Measurements from ENCODE around the gene BLACAT1.
"Not testable (repeated sequence)": the region's sequence is repeated elsewhere in the genome, so short reads cannot be mapped to it uniquely, and the experiment has no call there.

BLACAT1 gene

GRCh38 chr1:205438213-205439158, 17.4 kb downstream of the BLACAT1 start:
- peak; percentile 72 for DNase-seq

GRCh38 chr1:205437570-205437969, 18.3 kb downstream of the BLACAT1 start:
- DNase-seq, result no peak

- no peak for DNase-seq
These were observed 19.0 kb downstream of the BLACAT1 start for GRCh38 chr1:205436776-205437410.

GRCh38 chr1:205435578-205436573, 20.0 kb downstream of the BLACAT1 start:
- no peak for DNase-seq

GRCh38 chr1:205434738-205435137, 21.1 kb downstream of the BLACAT1 start:
- no peak for DNase-seq

GRCh38 chr1:205432692-205433091, 23.2 kb downstream of the BLACAT1 start:
- DNase-seq, result not testable (repeated sequence)

- no peak for DNase-seq
These were observed 23.7 kb downstream of the BLACAT1 start for GRCh38 chr1:205432116-205432515.

GRCh38 chr1:205430696-205431305, 25.0 kb downstream of the BLACAT1 start:
- DNase-seq, result peak; percentile 69

GRCh38 chr1:205429762-205430695, 25.8 kb downstream of the BLACAT1 start:
- no peak for DNase-seq

- no peak for DNase-seq
These were observed 30.8 kb downstream of the BLACAT1 start for GRCh38 chr1:205424901-205425600.

GRCh38 chr1:205423814-205424399, 31.9 kb downstream of the BLACAT1 start:
- no peak for DNase-seq

- DNase-seq, result no peak
These were observed 32.7 kb downstream of the BLACAT1 start for GRCh38 chr1:205422993-205423642.

- DNase-seq, result no peak
These were observed 34.0 kb downstream of the BLACAT1 start, which contains the start of gene LEMD1 for GRCh38 chr1:205421798-205422197. LEMD1 (minus strand) TSS chr1:205422056; CDS start chr1:205420536, 1,520 bp downstream.

GRCh38 chr1:205420938-205421337, 34.9 kb downstream of the BLACAT1 start:
- no peak for DNase-seq

- DNase-seq, result no peak
These were observed 37.8 kb downstream of the BLACAT1 start for GRCh38 chr1:205417870-205418635.

GRCh38 chr1:205416322-205416721, 39.5 kb downstream of the BLACAT1 start:
- DNase-seq, result no peak

GRCh38 chr1:205410581-205411298, 45.1 kb downstream of the BLACAT1 start:
- DNase-seq, result no peak

- no peak for DNase-seq
These were observed 47.9 kb downstream of the BLACAT1 start for GRCh38 chr1:205407970-205408369.

Data from right hindlimb (tissue), 1 donor.